HCT116 (cell line): Measurements from ENCODE around the gene SLC5A1. TPM values are rescaled to one million over a fixed set of nuclear protein-coding genes. Genes with fewer than 3 reads are reported as not detected.

Source experiments
- ATAC-seq: fragments of 200-7000 bp; cut with Tn5 transposase; 2 replicates; pipeline ENCODE4 v1.9.1; 2020; ENCODE audit warnings: mild to moderate bottlenecking, moderate library complexity
- BruUV-seq: library from RNA; stranded (reverse); fragments of 400-500 nt; replicated peaks from 2 replicates; lab custom pipeline; 2021; lab: Mats Ljungman, UMichigan
- CTCF ChIA-PET: fragments of 300-600 bp; sonication (Branson Sonifier 250); formaldehyde crosslinking; loops from one replicate; lab custom pipeline; 2021; ENCODE audit warnings: antibody characterized with exemption; lab: Charles Lee
- POLR2A ChIA-PET: fragments of 300-600, 350-600 bp; sonication (Branson Sonifier 250); formaldehyde crosslinking; loops from one replicate; lab custom pipeline; 2021; ENCODE audit warnings: antibody characterized with exemption; lab: Charles Lee
- RAD21 ChIA-PET, 2 experiments: fragments of 300-600 bp; sonication (Branson Sonifier 250); formaldehyde crosslinking; loops; one replicate each; lab custom pipeline; 2023; ENCODE audit warnings: low total read pairs in 2 of 2; ENCODE audit not compliant: uncharacterized antibody in 2 of 2, unreplicated experiment in 2 of 2, low non-redundant PET in 1 of 2; lab: Charles Lee
- DNase-seq: peaks from one replicate; pipeline ENCODE4 v3.0.0-alpha.2; 2010; ENCODE audit warnings: low read depth, low spot score
- H2AFZ ChIP-seq: fragments of 200-600 bp; shearing (Covaris generic), sonication (generic); 2 replicates; pipeline ENCODE4 v1.6.1; 2017; ENCODE audit warnings: low read depth, mixed run types, mixed read lengths, antibody characterized with exemption, low read length; ENCODE audit not compliant: poor library complexity, severe bottlenecking
- H3K27ac ChIP-seq: 2 replicates; pipeline ENCODE4 v1.5.1; 2012; ENCODE audit warnings: low read depth, low read length
- H3K27me3 ChIP-seq: fragments of 200-600 bp; sonication (generic); 2 replicates; pipeline ENCODE4 v1.6.1; 2016; ENCODE audit warnings: mixed run types, low read length, mixed read lengths; ENCODE audit not compliant: insufficient read depth
- H3K36me3 ChIP-seq, 2 experiments: fragments of 200-500 bp in 1 of 2; fragments of 200-600 bp in 1 of 2; sonication (Bioruptor generic) in 1 of 2; sonication (generic) in 1 of 2; 2 replicates each; pipeline versions ENCODE4 v1.5.1 to v1.6.1; 2014 to 2016; ENCODE audit warnings: low read length in 2 of 2, inconsistent platforms in 1 of 2, mixed read lengths in 1 of 2, mixed run types in 1 of 2; ENCODE audit not compliant: insufficient read depth in 2 of 2, control insufficient read depth in 1 of 2
- H3K4me1 ChIP-seq, 2 experiments: fragments of 200-600 bp in 1 of 2; sonication (generic) in 1 of 2; 2 replicates each; pipeline versions ENCODE4 v1.5.1 to v1.6.1; 2012 to 2017; ENCODE audit warnings: low read length in 2 of 2, inconsistent platforms in 1 of 2, mild to moderate bottlenecking in 1 of 2, mixed read lengths in 1 of 2, mixed run types in 1 of 2, moderate library complexity in 1 of 2; ENCODE audit not compliant: insufficient read depth in 2 of 2, control insufficient read depth in 1 of 2
- H3K4me2 ChIP-seq: fragments of 200-600 bp; sonication (generic); 2 replicates; pipeline ENCODE4 v1.6.1; 2017; ENCODE audit warnings: mixed run types, low read length, mixed read lengths
- H3K4me3 ChIP-seq, 2 experiments: fragments of 200-600 bp in 1 of 2; sonication (generic) in 1 of 2; replicated peaks in 1 of 2; 2 replicates each; pipeline ENCODE4 v1.5.1; 2011 to 2016; ENCODE audit warnings: low read length in 2 of 2, control low read depth in 1 of 2, low read depth in 1 of 2, mild to moderate bottlenecking in 1 of 2, mixed read lengths in 1 of 2, mixed run types in 1 of 2
- H3K79me2 ChIP-seq: fragments of 200-600 bp; sonication (generic); 2 replicates; pipeline ENCODE4 v1.6.1; 2017; ENCODE audit warnings: mild to moderate bottlenecking, mixed run types, low read length, moderate library complexity, mixed read lengths; ENCODE audit not compliant: insufficient read depth
- H3K9ac ChIP-seq: fragments of 200-600 bp; sonication (generic); 2 replicates; pipeline ENCODE4 v1.6.1; 2016; ENCODE audit warnings: low read length, mixed read lengths
- H3K9me2 ChIP-seq: fragments of 200-600 bp; sonication (generic), shearing (Covaris generic); 2 replicates; pipeline ENCODE4 v1.6.1; 2017; ENCODE audit warnings: mixed run types, mild to moderate bottlenecking, moderate library complexity; ENCODE audit not compliant: insufficient read depth
- H3K9me3 ChIP-seq, 2 experiments: fragments of 200-500 bp in 1 of 2; fragments of 200-600 bp in 1 of 2; sonication (Bioruptor generic) in 1 of 2; sonication (generic) in 1 of 2; 2 replicates each; pipeline ENCODE4 v1.6.1; 2014 to 2017; ENCODE audit warnings: low read length in 2 of 2, mixed read lengths in 2 of 2, inconsistent platforms in 1 of 2, low read depth in 1 of 2, mild to moderate bottlenecking in 1 of 2, mixed run types in 1 of 2, moderate library complexity in 1 of 2; ENCODE audit not compliant: control insufficient read depth in 1 of 2, insufficient read depth in 1 of 2
- H4K20me1 ChIP-seq: fragments of 200-600 bp; sonication (generic), shearing (Covaris generic); 2 replicates; pipeline ENCODE4 v1.6.1; 2017; ENCODE audit warnings: mixed run types, mild to moderate bottlenecking, moderate library complexity; ENCODE audit not compliant: insufficient read depth
- ATF3 ChIP-seq: IDR thresholded peaks from 2 replicates; pipeline ENCODE4 v1.6.1; 2012
- CBX3 ChIP-seq: IDR thresholded peaks from 2 replicates; pipeline ENCODE4 v1.6.1; 2012; ENCODE audit warnings: low read depth
- EGR1 ChIP-seq: IDR thresholded peaks from 2 replicates; pipeline ENCODE4 v1.6.1; 2012; ENCODE audit warnings: low read depth
- EZH2phosphoT487 ChIP-seq: fragments of 200-600 bp; IDR thresholded peaks from 2 replicates; pipeline ENCODE4 v1.6.1; 2018; ENCODE audit warnings: antibody characterized with exemption, borderline replicate concordance
- JUND ChIP-seq: IDR thresholded peaks from 2 replicates; pipeline ENCODE4 v1.6.1; 2012
- MAX ChIP-seq: IDR thresholded peaks from 2 replicates; pipeline ENCODE4 v1.6.1; 2012
- POLR2A ChIP-seq: IDR thresholded peaks from 2 replicates; pipeline ENCODE4 v1.7.0; 2011; ENCODE audit warnings: borderline replicate concordance; ENCODE audit not compliant: insufficient read depth, insufficient read length; ENCODE audit errors: extremely low read depth
- POLR2AphosphoS5 ChIP-seq: IDR thresholded peaks from 2 replicates; pipeline ENCODE4 v1.6.1; 2011; ENCODE audit warnings: mild to moderate bottlenecking, low read depth, low read length, moderate library complexity
- RAD21 ChIP-seq: IDR thresholded peaks from 2 replicates; pipeline ENCODE4 v1.6.1; 2012; ENCODE audit warnings: low read depth, mild to moderate bottlenecking
- REST ChIP-seq: IDR thresholded peaks from 2 replicates; pipeline ENCODE4 v1.6.1; 2012; ENCODE audit warnings: low read depth
- SP1 ChIP-seq: IDR thresholded peaks from 2 replicates; pipeline ENCODE4 v1.6.1; 2012; ENCODE audit warnings: low read depth
- SRF ChIP-seq: IDR thresholded peaks from 2 replicates; pipeline ENCODE4 v1.6.1; 2012; ENCODE audit warnings: low read depth
- TCF7L2 ChIP-seq: IDR thresholded peaks from 2 replicates; pipeline ENCODE4 v1.7.0; 2011; ENCODE audit warnings: borderline replicate concordance, inconsistent platforms; ENCODE audit not compliant: insufficient read depth, insufficient read length; ENCODE audit errors: extremely low read depth
- YY1 ChIP-seq: IDR thresholded peaks from 2 replicates; pipeline ENCODE4 v1.6.1; 2011; ENCODE audit warnings: low read length, low read depth, moderate library complexity, mild to moderate bottlenecking; ENCODE audit not compliant: insufficient replicate concordance; ENCODE audit errors: extremely low read depth
- ZNF274 ChIP-seq: fragments of 200-500 bp; sonication (Bioruptor generic); IDR thresholded peaks from 2 replicates; pipeline ENCODE4 v1.6.1; 2014; ENCODE audit warnings: mild to moderate bottlenecking, low read depth, low read length, inconsistent platforms
- intact Hi-C: fragments of 100-400 bp; cut with micrococcal nuclease; formaldehyde crosslinking; loops from 2 replicates; pipeline ENCODE4 v1.10.0; 2022
- total RNA-seq: library from RNA; stranded (reverse); gene quantifications from one replicate; pipeline ENCODE4 v1.2.1, GENCODE V29; 2021; ENCODE audit not compliant: unreplicated experiment

The SLC5A1 gene
- total RNA-seq, 1 experiment from 2014 or later: 0.32 TPM

GRCh38 chr22:31995807-31996206, 47.3 kb upstream of the SLC5A1 start:
- no peak overlapping the region for H3K27ac ChIP-seq
- no peak overlapping the region for H3K9ac ChIP-seq
- POLR2A ChIA-PET: no interaction called here
- H3K27me3 ChIP-seq: no peaks in the 10 kb centered on the region
- no peaks in the 10 kb centered on the region for H3K9me3 ChIP-seq
- H3K36me3 ChIP-seq: no peaks in the 10 kb centered on the region
- peaks cover 8% of the 10 kb centered on the region; the same call in 1 of the 2 replicates for H3K9me2 ChIP-seq
- H3K4me1 ChIP-seq: peaks cover 3 to 5% of the 10 kb centered on the region in 2 experiments; a peak in 1 of 4 replicates
- no TSS peak for BruUV-seq
- RAD21 ChIA-PET: no interaction called here
- no peak overlapping the region for H3K4me3 ChIP-seq
- TF ChIP-seq YY1 (no peak), RAD21 (no peak), ATF3 (no peak)
- no peak overlapping the region for H2AFZ ChIP-seq
- ATAC-seq: no peak
- H4K20me1 ChIP-seq: no peaks in the 10 kb centered on the region
- no peak overlapping the region for H3K4me2 ChIP-seq
- intact Hi-C loops: loop anchor here (10.0 kb wide), 1 partner anchor 919 kb away; no protein-coding TSS in a partner anchor
- CTCF ChIA-PET: interaction anchor here (0.6 kb wide), 1 partner anchor 21 kb away, joined by 3 read pairs; no protein-coding TSS in a partner anchor
- no peak for DNase-seq
- no peaks in the 10 kb centered on the region for H3K79me2 ChIP-seq

GRCh38 chr22:31998784-31999385, 44.2 kb upstream of the SLC5A1 start:
- TF ChIP-seq MAX: no peak
- no peak for TF ChIP-seq EGR1
- TF ChIP-seq REST: no peak
- TF ChIP-seq EZH2phosphoT487: no peak
- TF ChIP-seq ZNF274: no peak
- no peak for TF ChIP-seq POLR2A
- TF ChIP-seq TCF7L2: no peak
- TF ChIP-seq YY1: no peak
- TF ChIP-seq POLR2AphosphoS5: no peak
- TF ChIP-seq CBX3: no peak
- TF ChIP-seq JUND: no peak
- no peak for TF ChIP-seq SP1
- TF ChIP-seq ATF3: no peak
- TF ChIP-seq SRF: no peak
- ATAC-seq (no peak), DNase-seq (no peak)
- intact Hi-C loops: loop anchor here (10.0 kb wide), 1 partner anchor 916 kb away; no protein-coding TSS in a partner anchor
- CTCF ChIA-PET: no interaction called here
- H3K27me3 ChIP-seq: no peaks in the 10 kb centered on the region
- H2AFZ ChIP-seq: no peak overlapping the region
- H3K4me2 ChIP-seq: no peak overlapping the region
- RAD21 ChIA-PET: no interaction called here
- H4K20me1 ChIP-seq: no peaks in the 10 kb centered on the region
- H3K4me3 ChIP-seq: no peak overlapping the region
- BruUV-seq: no TSS peak
- no peak overlapping the region for H3K9ac ChIP-seq
- POLR2A ChIA-PET: no interaction called here
- H3K9me2 ChIP-seq: peaks cover 8% of the 10 kb centered on the region; the same call in 1 of the 2 replicates
- peaks cover 3 to 5% of the 10 kb centered on the region in 2 experiments; a peak in 1 of 4 replicates for H3K4me1 ChIP-seq
- no peaks in the 10 kb centered on the region for H3K9me3 ChIP-seq
- no peak overlapping the region for H3K27ac ChIP-seq
- no peaks in the 10 kb centered on the region for H3K36me3 ChIP-seq
- no peaks in the 10 kb centered on the region for H3K79me2 ChIP-seq
